H1 (cell line): ENCODE results near the gene HM13. TPM values are rescaled to one million over a fixed set of nuclear protein-coding genes. Genes with fewer than 3 reads are reported as not detected.
A peak's percentile ranks its signal among the peaks of the same experiment; 100 is the strongest.

Experiments
- CTCF ChIA-PET: fragments of 300-600 bp; sonication (Branson Sonifier 250); formaldehyde crosslinking; loops from one replicate; lab custom pipeline; 2021; ENCODE audit not compliant: partially characterized antibody; lab: Charles Lee
- POLR2A ChIA-PET: fragments of 300-600 bp; sonication (Branson Sonifier 250); formaldehyde crosslinking; loops from one replicate; lab custom pipeline; 2021; ENCODE audit warnings: inconsistent platforms; ENCODE audit not compliant: partially characterized antibody; lab: Charles Lee
- DNase-seq, 2 experiments: peaks; one replicate each; pipeline versions ENCODE4 v3.0.0 to v3.0.0-alpha.2; 2010 to 2022; ENCODE audit warnings: low spot score in 2 of 2, low read depth in 1 of 2, mixed read lengths in 1 of 2
- FAIRE-seq: peaks from 2 replicates; lab custom pipeline; 2011; peaks lifted over from hg19 to GRCh38; lab: Jason Lieb, UNC
- H2AFZ ChIP-seq: 2 replicates; pipeline ENCODE4 v1.8.1; 2012; ENCODE audit warnings: low read length, inconsistent platforms
- H2AK5ac ChIP-seq: 2 replicates; pipeline ENCODE4 v1.6.1; 2013; ENCODE audit warnings: low read depth, low read length
- H2BK120ac ChIP-seq: replicated peaks from 2 replicates; pipeline ENCODE3; 2013; ENCODE audit warnings: low read depth, low read length, inconsistent platforms
- H2BK12ac ChIP-seq: 2 replicates; pipeline ENCODE4 v1.6.1; 2013; ENCODE audit warnings: low read depth, low read length
- H2BK15ac ChIP-seq: 2 replicates; pipeline ENCODE4 v1.6.1; 2013; ENCODE audit warnings: low read length
- H2BK20ac ChIP-seq: 2 replicates; pipeline ENCODE4 v1.6.1; 2013; ENCODE audit warnings: low read length
- H2BK5ac ChIP-seq: 2 replicates; pipeline ENCODE4 v1.6.1; 2013; ENCODE audit warnings: low read depth, low read length
- H3K14ac ChIP-seq: 2 replicates; pipeline ENCODE4 v1.6.1; 2013; ENCODE audit warnings: inconsistent platforms; ENCODE audit not compliant: insufficient read length
- H3K18ac ChIP-seq: 2 replicates; pipeline ENCODE4 v1.6.1; 2013; ENCODE audit warnings: low read length; ENCODE audit errors: extremely low read depth
- H3K23ac ChIP-seq: 2 replicates; pipeline ENCODE4 v1.6.1; 2013; ENCODE audit warnings: inconsistent platforms; ENCODE audit not compliant: insufficient read length
- H3K23me2 ChIP-seq: 2 replicates; pipeline ENCODE4 v1.6.1; 2013; ENCODE audit warnings: low read depth, low read length
- H3K27ac ChIP-seq: 2 replicates; pipeline ENCODE4 v1.6.1; 2011; ENCODE audit warnings: low read depth, low read length, inconsistent platforms
- H3K27me3 ChIP-seq, 4 experiments: replicated peaks in 1 of 4; 1 replicate in 1 of 4; 2 replicates in 3 of 4; pipeline versions ENCODE4 v1.6.1 to v1.8.1; 2011 to 2013; ENCODE audit warnings: low read length in 3 of 4, mild to moderate bottlenecking in 3 of 4, inconsistent platforms in 2 of 4, mixed read lengths in 2 of 4, moderate library complexity in 1 of 4; ENCODE audit not compliant: control insufficient read depth in 3 of 4, insufficient read depth in 3 of 4; ENCODE audit errors: extremely low read depth in 1 of 4
- H3K36me3 ChIP-seq, 4 experiments: 2 replicates each; pipeline versions ENCODE4 v1.6.1 to v1.8.1; 2011 to 2013; ENCODE audit warnings: mild to moderate bottlenecking in 4 of 4, low read length in 3 of 4, moderate library complexity in 2 of 4, control low read depth in 1 of 4, inconsistent platforms in 1 of 4; ENCODE audit not compliant: insufficient read depth in 4 of 4, control insufficient read depth in 2 of 4
- H3K4ac ChIP-seq: replicated peaks from 2 replicates; pipeline ENCODE3; 2013; ENCODE audit warnings: low read length, low read depth, mixed read lengths, inconsistent platforms; ENCODE audit not compliant: insufficient read length
- H3K4me1 ChIP-seq, 4 experiments: replicated peaks in 1 of 4; 1 replicate in 1 of 4; 2 replicates in 3 of 4; pipeline versions ENCODE4 v1.6.1 to v1.8.1; 2011 to 2013; ENCODE audit warnings: low read length in 3 of 4, inconsistent platforms in 2 of 4, mixed read lengths in 1 of 4; ENCODE audit not compliant: insufficient read depth in 4 of 4, control insufficient read depth in 3 of 4
- H3K4me2 ChIP-seq, 2 experiments: 2 replicates each; pipeline versions ENCODE4 v1.6.1 to v1.8.1; 2011 to 2013; ENCODE audit warnings: low read depth in 2 of 2, low read length in 2 of 2, control low read depth in 1 of 2, inconsistent platforms in 1 of 2, mild to moderate bottlenecking in 1 of 2; ENCODE audit not compliant: insufficient read depth in 1 of 2
- H3K4me3 ChIP-seq, 4 experiments: fragments of 200-600, 300-600 bp in 1 of 4; sonication (generic), shearing (Covaris generic), sonication (Bioruptor Twin) in 1 of 4; 2 replicates each; pipeline versions ENCODE4 v1.5.1 to v1.8.1; 2011 to 2016; ENCODE audit warnings: low read length in 4 of 4, low read depth in 3 of 4, control low read depth in 2 of 4, inconsistent platforms in 2 of 4, mild to moderate bottlenecking in 2 of 4, mixed read lengths in 1 of 4, moderate library complexity in 1 of 4; ENCODE audit not compliant: insufficient read depth in 2 of 4; ENCODE audit errors: extremely low read depth in 1 of 4
- H3K56ac ChIP-seq: replicated peaks from 2 replicates; pipeline ENCODE3; 2013; ENCODE audit warnings: low read depth, mild to moderate bottlenecking, mixed read lengths, low read length, inconsistent platforms; ENCODE audit not compliant: insufficient read length
- H3K79me1 ChIP-seq: 2 replicates; pipeline ENCODE4 v1.6.1; 2013; ENCODE audit warnings: low read depth, low read length, control low read depth
- H3K79me2 ChIP-seq, 2 experiments: 2 replicates each; pipeline versions ENCODE4 v1.6.1 to v1.8.1; 2012 to 2013; ENCODE audit warnings: low read length in 2 of 2, mild to moderate bottlenecking in 2 of 2, inconsistent platforms in 1 of 2; ENCODE audit not compliant: insufficient read depth in 2 of 2, control insufficient read depth in 1 of 2
- H3K9ac ChIP-seq, 4 experiments: replicated peaks in 1 of 4; 1 replicate in 1 of 4; 2 replicates in 3 of 4; pipeline versions ENCODE4 v1.6.1 to v1.8.1; 2011 to 2013; ENCODE audit warnings: low read depth in 3 of 4, low read length in 3 of 4, control low read depth in 2 of 4, mild to moderate bottlenecking in 2 of 4, moderate library complexity in 2 of 4, inconsistent platforms in 1 of 4; ENCODE audit errors: extremely low read depth in 1 of 4
- H3K9me3 ChIP-seq, 2 experiments: 2 replicates each; pipeline versions ENCODE4 v1.6.1 to v1.8.1; 2012 to 2013; ENCODE audit warnings: mild to moderate bottlenecking in 2 of 2, moderate library complexity in 2 of 2, control low read depth in 1 of 2, inconsistent platforms in 1 of 2, low read depth in 1 of 2, low read length in 1 of 2, mixed read lengths in 1 of 2; ENCODE audit not compliant: insufficient read depth in 2 of 2
- H4K20me1 ChIP-seq, 2 experiments: replicated peaks in 1 of 2; 2 replicates each; pipeline versions ENCODE3 to v1.8.1; 2011 to 2013; ENCODE audit warnings: inconsistent platforms in 2 of 2, low read length in 2 of 2, mild to moderate bottlenecking in 1 of 2; ENCODE audit not compliant: insufficient read depth in 2 of 2, control insufficient read depth in 1 of 2
- H4K5ac ChIP-seq: 2 replicates; pipeline ENCODE4 v1.6.1; 2013; ENCODE audit warnings: low read length, low read depth, mixed read lengths, inconsistent platforms; ENCODE audit not compliant: insufficient read length
- H4K8ac ChIP-seq: 2 replicates; pipeline ENCODE4 v1.8.0; 2013; ENCODE audit warnings: mild to moderate bottlenecking, moderate library complexity, low read length, inconsistent platforms; ENCODE audit not compliant: insufficient read depth; ENCODE audit errors: extremely low read depth
- H4K91ac ChIP-seq: replicated peaks from 2 replicates; pipeline ENCODE3; 2013; ENCODE audit warnings: low read length, mixed read lengths, inconsistent platforms; ENCODE audit not compliant: insufficient read length
- ASH2L ChIP-seq: fragments of 200-600, 300-600 bp; sonication (generic); IDR thresholded peaks from one replicate; pipeline ENCODE4 v1.7.1; 2017; ENCODE audit warnings: low read length
- CREB1 ChIP-seq: IDR thresholded peaks from 2 replicates; pipeline ENCODE4 v1.6.1; 2012; ENCODE audit warnings: inconsistent platforms
- HDAC6 ChIP-seq: IDR thresholded peaks from one replicate; pipeline ENCODE4 v1.7.1; 2012; ENCODE audit warnings: low read depth, mild to moderate bottlenecking, inconsistent platforms, low read length, moderate library complexity
- KDM5A ChIP-seq: fragments of 200-600 bp; IDR thresholded peaks from 2 replicates; pipeline ENCODE4 v1.7.1; 2012; ENCODE audit warnings: mild to moderate bottlenecking, low read length, inconsistent platforms, mixed read lengths
- MAFK ChIP-seq: IDR thresholded peaks from 2 replicates; pipeline ENCODE4 v1.6.1; 2012; ENCODE audit warnings: low read depth, mild to moderate bottlenecking, improper control_type of control experiment, low read length
- PHF8 ChIP-seq: fragments of 200-600 bp; sonication (generic); conservative IDR thresholded peaks from 2 replicates; pipeline ENCODE4 v1.7.1; 2012; ENCODE audit warnings: low read depth, mild to moderate bottlenecking, inconsistent platforms, low read length, moderate library complexity
- RAD21 ChIP-seq, 2 experiments: IDR thresholded peaks in 1 of 2; conservative IDR thresholded peaks in 1 of 2; 2 replicates each; pipeline ENCODE4 v1.6.1; 2011; ENCODE audit warnings: low read depth in 2 of 2, low read length in 2 of 2, improper control_type of control experiment in 1 of 2, inconsistent platforms in 1 of 2, mild to moderate bottlenecking in 1 of 2, moderate library complexity in 1 of 2
- SP1 ChIP-seq: IDR thresholded peaks from 2 replicates; pipeline ENCODE4 v1.6.1; 2011; ENCODE audit warnings: low read depth, low read length
- TAF1 ChIP-seq: IDR thresholded peaks from 2 replicates; pipeline ENCODE4 v1.6.1; 2011; ENCODE audit warnings: mild to moderate bottlenecking, low read depth, low read length
- WGBS, 2 experiments: shearing (Covaris generic) in 1 of 2; methylation state at CpG; one replicate each; pipeline versions ENCODE4 v1.1.6 to v1.1.7; 2013 to 2015; ENCODE audit warnings: low lambda C conversion rate in 2 of 2, mixed read lengths in 2 of 2, inconsistent platforms in 1 of 2, low coverage in 1 of 2, missing lambda C conversion rate in 1 of 2; ENCODE audit not compliant: insufficient replicate concordance in 2 of 2, insufficient coverage in 1 of 2, insufficient read length in 1 of 2; ENCODE audit errors: extremely low coverage in 1 of 2, missing lambda C conversion rate in 1 of 2; 5-methylcytosine and 5-hydroxymethylcytosine counted together
- polyA plus RNA-seq, 7 experiments: library from polyadenylated mRNA; depleted of rRNA in 3 of 7; stranded (reverse) in 5 of 7; unstranded in 2 of 7; fragments of >200 nt in 5 of 7; fragments of 200-250 nt in 2 of 7; gene quantifications; 1 replicate in 5 of 7; 2 replicates in 1 of 7; 4 replicates in 1 of 7; pipeline versions ENCODE4 v1.2.1 to v1.2.3, GENCODE V29; 2011 to 2013; ENCODE audit warnings: missing spikeins in 2 of 7, mixed read lengths in 2 of 7
- total RNA-seq: library from RNA; stranded (reverse); fragmentation: NEBNext Ultra II Directional; extraction: Animal tissue kit (Norgen Biotek cat#: 25700); gene quantifications from 2 replicates; pipeline ENCODE4 v1.2.1, GENCODE V29; 2021
- TF ChIP-seq, protein P1 (sequence below): IDR thresholded peaks from 2 replicates; pipeline ENCODE4 v1.6.1; 2012; ENCODE audit warnings: low read length, inconsistent platforms

Gene HM13
- total and polyA plus RNA-seq, 2 of the 8 experiments (the other 6 are each of a cell fraction or from before 2014, with no cell fraction given): 118 to 183 TPM

GRCh38 chr20:31547017-31547675 is 32.9 kb downstream of the HM13 start:
- Histone ChIP-seq H2BK20ac (no peak overlapping the region), H3K18ac (no peak overlapping the region), H2AFZ (peak overlapping the region; percentile 27), H3K27ac (peak overlapping the region; percentile 86), H4K20me1 (peaks cover under 1 to 3% of the 10 kb centered on the region in 2 experiments), H2BK12ac (no peak overlapping the region), H3K23me2 (no peaks in the 10 kb centered on the region), H3K79me2 (peaks cover 0 to 19% of the 10 kb centered on the region in 2 experiments; a peak in 2 of 4 replicates), H3K4me1 (no peaks in the 10 kb centered on the region; a peak in 3 of 7 replicates), H3K56ac (no peak overlapping the region), H3K4ac (no peak overlapping the region), H3K4me3 (peak overlapping the region; percentile 47 to 79 (median 72)), H3K9ac (peak overlapping the region; percentile 27 to 88 (median 68)), H3K36me3 (peaks cover 23 to 41% (median 38%) of the 10 kb centered on the region in 4 experiments; a peak in 7 of 8 replicates), H4K8ac (peak overlapping the region; percentile 84; the same call in 1 of the 2 replicates), H3K23ac (no peak overlapping the region), H3K14ac (no peak overlapping the region), H2BK120ac (no peak overlapping the region), H4K5ac (peak overlapping the region; percentile 12), H2BK15ac (no peak overlapping the region), H4K91ac (no peak overlapping the region), H3K9me3 (no peaks in the 10 kb centered on the region; a peak in 1 of 4 replicates), H3K27me3 (no peaks in the 10 kb centered on the region), H3K79me1 (no peaks in the 10 kb centered on the region), H2AK5ac (no peak overlapping the region), H3K4me2 (peak overlapping the region; percentile 78 to 79), H2BK5ac (0 out of 2 replicates have a peak overlapping the region, but pooled peaks have one; percentile 10)
- ChIA-PET POLR2A (interaction anchor here (1.0 to 4.1 kb wide), 6 partner anchors 9 to 59 kb away, joined by 3 to 24 read pairs (median 8); no protein-coding TSS in a partner anchor), CTCF (interaction anchor here (0.6 to 15.1 kb wide), 4 partner anchors 12 to 66 kb away, joined by 3 to 170 read pairs (median 8); no protein-coding TSS in a partner anchor)
- peak in 1 of 2 experiments; percentile 78 for DNase-seq
- peak; percentile 79 for FAIRE-seq
- 31% methylated on average over 36 of the region's 36 CpGs; no CpG with 5 or more reads in 1 of the 2 experiments for WGBS, 2 experiments
- TF ChIP-seq CREB1 (peak; percentile 98), SP1 (no peak), MAFK (no peak; the same call in 1 of the 2 replicates), TAF1 (peak; percentile 87), HDAC6 (no peak), ASH2L (no peak), RAD21 (IDR thresholded peaks at IDR 0.05 in 1 of 2, conservative IDR thresholded peaks at IDR 0.05 in 1 of 2; ENCODE audit: low read depth in 2 of 2, low read length in 2 of 2) (no peak), KDM5A (no peak; the same call in 1 of the 2 replicates), PHF8 (peak; percentile 80)
- TF ChIP-seq, protein P1, sequence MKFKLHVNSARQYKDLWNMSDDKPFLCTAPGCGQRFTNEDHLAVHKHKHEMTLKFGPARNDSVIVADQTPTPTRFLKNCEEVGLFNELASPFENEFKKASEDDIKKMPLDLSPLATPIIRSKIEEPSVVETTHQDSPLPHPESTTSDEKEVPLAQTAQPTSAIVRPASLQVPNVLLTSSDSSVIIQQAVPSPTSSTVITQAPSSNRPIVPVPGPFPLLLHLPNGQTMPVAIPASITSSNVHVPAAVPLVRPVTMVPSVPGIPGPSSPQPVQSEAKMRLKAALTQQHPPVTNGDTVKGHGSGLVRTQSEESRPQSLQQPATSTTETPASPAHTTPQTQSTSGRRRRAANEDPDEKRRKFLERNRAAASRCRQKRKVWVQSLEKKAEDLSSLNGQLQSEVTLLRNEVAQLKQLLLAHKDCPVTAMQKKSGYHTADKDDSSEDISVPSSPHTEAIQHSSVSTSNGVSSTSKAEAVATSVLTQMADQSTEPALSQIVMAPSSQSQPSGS: no peak; the same call in 1 of the 2 replicates
